OCI-LY3 (cell line): ENCODE results near the gene ACOX1.

Experiments used
- H2AFZ ChIP-seq: fragments of 200-600, 300-600 bp; shearing (Covaris generic); 2 replicates; pipeline ENCODE4 v1.6.0; 2014; ENCODE audit warnings: antibody characterized with exemption, low read depth, low read length
- H3K27ac ChIP-seq: fragments of 200-600, 300-600 bp; sonication (generic); 2 replicates; pipeline ENCODE4 v1.5.1; 2014; ENCODE audit warnings: mild to moderate bottlenecking, low read length, moderate library complexity, mixed read lengths
- H3K27me3 ChIP-seq: fragments of 200-600, 300-600 bp; sonication (generic); 2 replicates; pipeline ENCODE4 v1.6.1; 2014; ENCODE audit warnings: low read depth, low read length, mixed read lengths
- H3K36me3 ChIP-seq: fragments of 200-600, 300-600 bp; sonication (generic); replicated peaks from 2 replicates; pipeline ENCODE3; 2014; ENCODE audit warnings: low read depth, low read length, mixed read lengths
- H3K4me1 ChIP-seq: fragments of 300-600, 200-600 bp; sonication (generic); 2 replicates; pipeline ENCODE4 v1.6.1; 2014; ENCODE audit warnings: low read length, mixed read lengths
- H3K4me2 ChIP-seq: fragments of 200-600, 300-600 bp; sonication (generic); 2 replicates; pipeline ENCODE4 v1.6.1; 2014; ENCODE audit warnings: low read length, mixed read lengths
- H3K4me3 ChIP-seq: fragments of 300-600, 200-600 bp; sonication (generic); 2 replicates; pipeline ENCODE4 v1.5.1; 2014; ENCODE audit warnings: antibody characterized with exemption, mild to moderate bottlenecking, low read length, moderate library complexity
- H3K79me2 ChIP-seq: fragments of 300-600, 200-600 bp; shearing (Covaris generic); 2 replicates; pipeline ENCODE4 v1.6.1; 2014; ENCODE audit warnings: mild to moderate bottlenecking, low read length, mixed read lengths
- H3K9ac ChIP-seq: fragments of 300-600, 200-600 bp; shearing (Covaris generic); 2 replicates; pipeline ENCODE4 v1.6.0; 2014; ENCODE audit warnings: mild to moderate bottlenecking, low read length, moderate library complexity
- H3K9me3 ChIP-seq: fragments of 200-600, 300-600 bp; shearing (Covaris generic); 2 replicates; pipeline ENCODE4 v1.6.1; 2014; ENCODE audit warnings: low read length, mixed read lengths; ENCODE audit not compliant: insufficient read depth
- H4K20me1 ChIP-seq: fragments of 200-600, 300-600 bp; sonication (generic); 2 replicates; pipeline ENCODE4 v1.6.1; 2016; ENCODE audit warnings: low read length, mixed read lengths; ENCODE audit not compliant: insufficient read depth
- EZH2phosphoT487 ChIP-seq: fragments of 200-600 bp; shearing (Covaris generic); IDR thresholded peaks from 2 replicates; pipeline ENCODE4 v1.6.1; 2018; ENCODE audit warnings: antibody characterized with exemption, mixed run types, low read depth
- TF ChIP-seq, protein P1 (sequence below): fragments of 200-600, 300-600 bp; sonication (generic); IDR thresholded peaks from 2 replicates; pipeline ENCODE4 v1.5.1; 2014; ENCODE audit warnings: antibody characterized with exemption, low read length, low read depth

Gene ACOX1

DNA sequence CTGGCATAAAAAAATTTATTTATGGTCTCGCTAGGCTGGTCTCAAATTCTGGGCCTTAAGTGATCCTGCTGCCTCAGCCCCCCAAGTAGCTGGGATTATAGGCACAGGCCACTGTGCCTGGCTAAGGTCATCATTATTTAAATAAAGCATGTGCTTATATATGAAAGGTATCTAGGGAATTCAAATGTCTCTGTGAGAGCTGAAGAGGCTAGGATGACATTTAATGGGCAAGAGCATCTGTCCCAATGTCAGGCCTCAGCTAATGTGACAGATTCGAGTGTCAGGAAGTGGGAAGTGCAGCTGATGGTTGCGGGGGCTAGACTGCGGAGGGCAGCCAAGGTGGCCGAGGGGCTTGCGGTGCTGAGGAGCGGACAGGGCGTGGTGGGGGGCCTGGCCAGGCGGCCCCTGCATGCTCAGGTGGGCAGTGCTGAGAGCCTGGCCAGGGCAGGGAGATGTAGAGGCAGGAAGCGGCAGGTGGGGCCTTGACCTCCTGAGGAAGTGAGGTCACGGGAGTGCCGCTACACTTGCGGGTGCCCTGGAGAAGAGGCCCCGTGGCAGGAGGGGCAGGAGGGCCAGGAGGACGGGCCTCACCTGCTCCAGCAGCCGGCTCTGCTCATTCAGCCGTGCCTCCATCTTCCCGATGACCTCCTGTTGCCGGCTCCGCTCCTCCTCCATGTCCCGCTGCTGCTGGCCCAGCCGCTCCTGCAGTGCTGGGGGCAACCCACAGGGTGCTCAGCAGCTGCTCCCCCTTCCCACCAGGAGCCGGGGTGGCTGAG, 61.6 kb downstream of the ACOX1 start:
- Histone ChIP-seq H3K4me1 (no peaks in the 10 kb centered on the region), H3K9ac (no peak overlapping the region), H4K20me1 (no peaks in the 10 kb centered on the region), H3K36me3 (no peaks in the 10 kb centered on the region), H3K9me3 (no peaks in the 10 kb centered on the region), H3K4me2 (no peak overlapping the region), H3K27me3 (no peaks in the 10 kb centered on the region), H3K79me2 (no peaks in the 10 kb centered on the region), H3K4me3 (no peak overlapping the region), H3K27ac (no peak overlapping the region), H2AFZ (no peak overlapping the region)
- TF ChIP-seq, protein P1, sequence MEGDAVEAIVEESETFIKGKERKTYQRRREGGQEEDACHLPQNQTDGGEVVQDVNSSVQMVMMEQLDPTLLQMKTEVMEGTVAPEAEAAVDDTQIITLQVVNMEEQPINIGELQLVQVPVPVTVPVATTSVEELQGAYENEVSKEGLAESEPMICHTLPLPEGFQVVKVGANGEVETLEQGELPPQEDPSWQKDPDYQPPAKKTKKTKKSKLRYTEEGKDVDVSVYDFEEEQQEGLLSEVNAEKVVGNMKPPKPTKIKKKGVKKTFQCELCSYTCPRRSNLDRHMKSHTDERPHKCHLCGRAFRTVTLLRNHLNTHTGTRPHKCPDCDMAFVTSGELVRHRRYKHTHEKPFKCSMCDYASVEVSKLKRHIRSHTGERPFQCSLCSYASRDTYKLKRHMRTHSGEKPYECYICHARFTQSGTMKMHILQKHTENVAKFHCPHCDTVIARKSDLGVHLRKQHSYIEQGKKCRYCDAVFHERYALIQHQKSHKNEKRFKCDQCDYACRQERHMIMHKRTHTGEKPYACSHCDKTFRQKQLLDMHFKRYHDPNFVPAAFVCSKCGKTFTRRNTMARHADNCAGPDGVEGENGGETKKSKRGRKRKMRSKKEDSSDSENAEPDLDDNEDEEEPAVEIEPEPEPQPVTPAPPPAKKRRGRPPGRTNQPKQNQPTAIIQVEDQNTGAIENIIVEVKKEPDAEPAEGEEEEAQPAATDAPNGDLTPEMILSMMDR: no peak
- no peak for TF ChIP-seq EZH2phosphoT487

DNA sequence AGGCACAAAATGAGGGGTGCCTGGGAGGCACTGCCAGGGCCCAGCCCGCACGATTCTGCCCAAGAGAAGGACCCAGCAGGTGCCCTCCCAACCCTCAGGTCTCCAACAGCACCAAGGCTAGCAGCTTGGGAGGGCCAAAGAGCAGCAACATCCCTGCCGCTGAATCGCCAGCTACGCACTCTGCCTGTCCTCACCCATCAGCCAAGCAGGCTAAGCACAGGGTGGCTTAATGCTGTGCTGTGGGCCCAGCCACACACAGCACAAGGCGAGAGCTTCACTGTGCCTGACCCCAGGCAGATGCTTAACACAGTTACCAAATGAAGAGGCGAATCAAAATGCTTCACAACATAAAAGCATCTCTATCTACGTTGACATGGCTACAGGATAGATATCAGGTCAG, 63.7 kb downstream of the ACOX1 start:
- Histone ChIP-seq H3K4me2 (no peak overlapping the region), H2AFZ (no peak overlapping the region), H3K4me3 (no peak overlapping the region), H3K79me2 (no peaks in the 10 kb centered on the region), H3K9me3 (no peaks in the 10 kb centered on the region), H3K36me3 (no peaks in the 10 kb centered on the region), H3K4me1 (no peaks in the 10 kb centered on the region), H3K27me3 (no peaks in the 10 kb centered on the region), H3K27ac (no peak overlapping the region), H4K20me1 (no peaks in the 10 kb centered on the region), H3K9ac (no peak overlapping the region)
- TF ChIP-seq, protein P1: no peak
- TF ChIP-seq EZH2phosphoT487: no peak

DNA sequence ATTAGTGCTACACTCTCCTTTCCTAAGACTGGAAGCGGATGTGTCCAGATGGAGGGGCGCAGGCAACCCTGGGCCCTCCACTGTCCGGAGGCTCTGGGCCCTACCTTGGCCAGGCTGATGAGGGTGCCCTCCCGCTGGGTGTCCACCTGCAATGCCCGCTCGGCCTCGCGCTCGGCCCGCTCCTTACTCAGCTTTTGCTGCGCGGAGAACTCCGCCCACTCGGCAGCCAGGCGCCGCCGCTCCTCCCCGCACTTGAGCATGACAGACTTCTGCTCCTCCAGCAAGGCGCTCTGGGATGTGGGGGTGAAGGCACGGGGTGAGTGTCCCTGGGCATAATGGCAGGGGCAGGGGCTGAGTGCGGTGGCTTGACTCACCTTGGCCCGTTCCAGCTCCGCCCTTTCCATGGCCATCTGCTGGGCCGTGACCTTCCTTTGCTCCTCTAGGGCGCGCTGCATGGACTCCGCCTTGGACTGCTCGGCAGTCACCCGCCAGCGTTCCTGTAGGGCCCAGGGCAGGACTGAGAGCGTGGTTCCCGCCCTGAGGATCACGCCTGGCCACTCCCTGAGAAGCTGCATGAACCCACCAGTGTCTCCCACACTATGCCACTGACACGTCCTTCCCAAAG, 64.2 kb downstream of the ACOX1 start:
- Histone ChIP-seq H3K36me3 (no peaks in the 10 kb centered on the region), H3K4me1 (no peaks in the 10 kb centered on the region), H2AFZ (no peak overlapping the region), H3K27ac (no peak overlapping the region), H3K9me3 (peaks cover 3% of the 10 kb centered on the region; the same call in 1 of the 2 replicates), H3K4me3 (no peak overlapping the region), H3K79me2 (no peaks in the 10 kb centered on the region), H3K27me3 (no peaks in the 10 kb centered on the region), H4K20me1 (no peaks in the 10 kb centered on the region), H3K4me2 (no peak overlapping the region), H3K9ac (no peak overlapping the region)
- TF ChIP-seq, protein P1: no peak
- no peak for TF ChIP-seq EZH2phosphoT487

DNA sequence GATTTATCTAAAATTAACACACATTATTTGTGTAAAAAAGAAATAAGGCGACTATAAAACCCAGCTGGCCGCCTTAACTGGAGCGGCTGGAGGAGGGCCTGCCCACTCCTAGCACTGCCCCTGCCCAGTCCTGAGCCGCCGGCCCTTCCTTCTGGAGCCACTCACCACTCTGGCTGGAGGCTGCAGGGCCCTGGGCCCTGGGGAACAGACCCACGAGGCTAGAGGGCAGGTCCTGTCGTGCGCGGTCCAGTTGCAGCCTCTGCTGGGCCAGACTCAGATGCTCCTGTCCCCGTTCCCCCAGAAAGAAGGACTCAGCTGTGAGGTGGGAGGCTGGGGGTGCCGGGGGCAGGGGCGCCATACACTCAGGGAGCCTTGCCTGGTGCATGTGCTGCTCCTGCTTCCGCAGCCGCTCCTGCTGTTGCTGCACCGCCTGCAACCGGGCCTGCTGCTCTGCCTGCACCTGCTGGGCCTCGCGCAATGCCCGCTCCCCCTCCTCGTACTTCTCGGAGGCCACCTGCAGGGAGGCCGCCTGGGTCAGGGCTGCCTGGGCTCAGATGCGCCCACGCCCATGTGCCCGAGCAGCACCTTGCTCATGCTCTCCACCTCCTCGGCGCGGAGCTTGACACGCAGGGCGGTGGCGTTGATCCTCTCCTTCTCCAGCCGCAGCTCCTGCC, 65.3 kb downstream of the ACOX1 start:
- Histone ChIP-seq H3K9me3 (peaks cover 3% of the 10 kb centered on the region; the same call in 1 of the 2 replicates), H3K79me2 (no peaks in the 10 kb centered on the region), H3K4me3 (no peak overlapping the region), H3K9ac (no peak overlapping the region), H3K27ac (no peak overlapping the region), H4K20me1 (no peaks in the 10 kb centered on the region), H3K27me3 (no peaks in the 10 kb centered on the region), H2AFZ (no peak overlapping the region), H3K4me1 (no peaks in the 10 kb centered on the region), H3K36me3 (no peaks in the 10 kb centered on the region), H3K4me2 (no peak overlapping the region)
- no peak for TF ChIP-seq EZH2phosphoT487
- TF ChIP-seq, protein P1: no peak
